Thyroid gland (tissue), 4 donors: Measurements from ENCODE around the gene UNKL.

ENCODE experiments used
- CTCF ChIP-seq, 6 experiments: fragments of 200-600 bp in 3 of 6; fragments of 450-650 bp in 3 of 6; sonication (generic) in 3 of 6; IDR thresholded peaks; one replicate each; pipeline ENCODE4 v1.5.1; 2016 to 2019; ENCODE audit warnings: antibody characterized with exemption in 6 of 6, mild to moderate bottlenecking in 2 of 6, inconsistent platforms in 1 of 6, moderate library complexity in 1 of 6
- POLR2A ChIP-seq, 2 donors: fragments of 450-650 bp; IDR thresholded peaks; one replicate each; pipeline ENCODE4 v1.6.1; 2017; ENCODE audit warnings: antibody characterized with exemption in 2 of 2, mild to moderate bottlenecking in 2 of 2, moderate library complexity in 1 of 2

- TF ChIP-seq CTCF (IDR thresholded peaks at IDR 0.05) (no peak), POLR2A (IDR thresholded peaks at IDR 0.05) (no peak)
These were observed 51.7 kb downstream of the UNKL start for GRCh38 chr16:1362807-1363206.
